GM18868 (cell line): ENCODE results near the gene SLC44A3.

Source experiments
- ATAC-seq: cut with Tn5 transposase; IDR thresholded peaks from one replicate; pipeline ENCODE4 v1.9.1; 2021; ENCODE audit warnings: mild to moderate bottlenecking, moderate library complexity; ENCODE audit not compliant: unreplicated experiment

The SLC44A3 gene

DNA sequence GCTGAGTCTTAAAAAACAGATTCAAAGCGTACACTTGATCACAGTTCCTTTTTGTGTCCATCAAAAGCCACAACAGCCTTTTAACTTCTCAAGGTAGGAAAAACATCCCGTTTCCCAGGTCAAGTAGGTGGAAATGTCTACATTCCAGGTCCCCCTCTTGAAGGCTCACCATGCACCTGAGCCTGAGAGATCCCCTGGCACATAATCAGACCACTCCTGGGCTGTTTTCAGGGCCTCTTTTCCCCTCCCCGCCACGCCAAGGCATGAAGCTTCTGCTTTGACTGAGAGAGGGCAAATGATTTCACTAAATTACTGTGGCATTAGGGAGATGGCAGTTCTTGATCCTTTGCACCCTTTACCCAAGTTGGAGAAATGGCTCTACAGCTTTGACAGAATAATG lies 85.0 kb downstream of the SLC44A3 start:
- no peak for ATAC-seq

DNA sequence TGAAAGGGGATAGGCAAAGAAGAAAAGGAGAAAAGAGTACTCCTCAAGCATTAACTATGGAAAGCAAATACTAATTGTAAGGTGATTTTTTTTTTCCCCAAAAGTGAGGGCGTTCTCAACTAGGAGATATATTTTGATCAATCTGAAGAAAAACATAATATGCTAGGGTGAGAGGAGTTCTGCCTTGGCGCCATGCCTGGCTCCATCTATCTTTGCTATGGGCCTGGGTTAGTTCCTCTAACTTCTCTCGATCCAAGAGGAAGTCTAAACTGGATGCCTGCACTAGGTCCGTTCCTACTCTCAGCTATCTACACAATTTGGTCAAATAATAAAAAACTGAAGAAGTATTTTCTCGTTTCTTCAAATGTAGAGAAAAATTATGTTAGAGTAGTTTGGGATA lies 86.2 kb downstream of the SLC44A3 start:
- ATAC-seq = no peak

DNA sequence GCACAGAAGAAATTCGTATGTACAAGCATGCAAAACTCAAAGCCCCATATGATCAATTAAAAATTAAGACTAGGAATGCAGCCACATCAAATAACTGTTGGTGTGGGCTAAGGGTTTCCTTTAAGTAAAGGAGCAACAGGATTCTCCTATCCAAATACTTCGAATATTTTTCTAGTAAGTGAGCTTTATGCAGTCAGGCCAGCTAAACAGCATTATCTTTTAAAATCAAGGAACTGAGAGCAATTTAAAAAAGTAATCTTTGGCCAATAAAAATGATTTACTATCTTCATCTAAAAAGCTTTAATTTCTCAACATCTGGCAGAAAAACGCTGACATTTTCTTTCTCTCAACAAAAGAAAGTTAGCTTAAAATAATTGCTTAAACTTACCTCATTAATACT lies 87.0 kb downstream of the SLC44A3 start:
- ATAC-seq = no peak

DNA sequence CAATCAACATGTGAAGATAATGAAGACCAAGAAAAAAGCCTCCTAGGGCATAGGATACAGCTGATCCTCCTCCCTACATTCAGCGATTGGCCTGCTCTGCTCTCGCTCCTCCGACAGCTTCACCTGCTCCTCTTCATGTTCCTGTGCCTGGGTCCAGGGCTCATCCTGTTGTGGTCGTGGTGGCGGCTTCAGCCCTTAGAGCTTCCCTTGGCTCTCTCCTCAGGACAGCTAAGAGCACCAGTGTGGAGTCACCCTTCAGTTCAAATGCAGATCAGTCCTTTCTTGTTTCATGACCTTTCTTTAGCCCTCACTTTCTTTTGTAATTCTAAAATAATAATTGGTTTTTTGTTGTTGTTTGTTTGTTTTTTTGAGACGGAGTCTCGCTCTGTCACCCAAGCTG lies 88.0 kb downstream of the SLC44A3 start:
- no peak for ATAC-seq

DNA sequence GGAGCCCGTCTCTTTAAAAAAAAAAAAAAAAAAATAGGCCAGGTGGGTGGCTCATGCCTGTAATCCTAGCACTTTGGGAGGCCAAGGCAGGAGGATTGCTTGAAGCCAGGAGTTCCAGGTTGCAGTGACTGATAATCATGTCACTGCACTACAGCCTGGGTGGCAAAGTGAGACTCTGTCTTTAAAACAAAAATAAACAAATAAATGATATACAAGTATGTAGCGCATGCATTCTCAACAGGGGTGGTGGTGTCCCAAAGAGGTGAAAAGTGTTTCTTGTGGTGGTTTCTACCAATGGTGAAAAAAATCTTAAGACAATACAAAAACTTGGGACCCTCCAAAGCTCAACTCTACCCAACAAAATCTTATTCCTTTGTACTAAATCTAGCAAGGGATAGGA lies 88.8 kb downstream of the SLC44A3 start:
- no peak for ATAC-seq

DNA sequence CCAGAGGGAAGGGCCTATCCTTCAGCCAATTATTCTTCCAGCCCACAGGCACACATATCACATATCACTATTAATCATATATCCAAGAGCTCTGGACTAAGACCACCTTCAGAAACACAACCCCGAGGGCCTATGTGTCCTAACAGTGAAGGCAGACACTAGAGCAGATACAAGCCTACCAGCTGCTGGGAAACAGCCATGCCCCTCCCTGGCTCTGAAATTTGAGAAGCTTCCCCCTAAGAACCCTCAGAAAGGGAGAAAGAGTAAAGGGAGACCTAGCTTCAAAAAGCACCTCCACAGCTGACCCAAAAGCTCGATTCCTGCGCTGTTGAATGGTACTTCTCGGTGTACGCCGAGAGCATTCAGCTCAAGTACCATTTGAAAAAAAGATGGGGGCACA lies 89.3 kb downstream of the SLC44A3 start:
- no peak for ATAC-seq

DNA sequence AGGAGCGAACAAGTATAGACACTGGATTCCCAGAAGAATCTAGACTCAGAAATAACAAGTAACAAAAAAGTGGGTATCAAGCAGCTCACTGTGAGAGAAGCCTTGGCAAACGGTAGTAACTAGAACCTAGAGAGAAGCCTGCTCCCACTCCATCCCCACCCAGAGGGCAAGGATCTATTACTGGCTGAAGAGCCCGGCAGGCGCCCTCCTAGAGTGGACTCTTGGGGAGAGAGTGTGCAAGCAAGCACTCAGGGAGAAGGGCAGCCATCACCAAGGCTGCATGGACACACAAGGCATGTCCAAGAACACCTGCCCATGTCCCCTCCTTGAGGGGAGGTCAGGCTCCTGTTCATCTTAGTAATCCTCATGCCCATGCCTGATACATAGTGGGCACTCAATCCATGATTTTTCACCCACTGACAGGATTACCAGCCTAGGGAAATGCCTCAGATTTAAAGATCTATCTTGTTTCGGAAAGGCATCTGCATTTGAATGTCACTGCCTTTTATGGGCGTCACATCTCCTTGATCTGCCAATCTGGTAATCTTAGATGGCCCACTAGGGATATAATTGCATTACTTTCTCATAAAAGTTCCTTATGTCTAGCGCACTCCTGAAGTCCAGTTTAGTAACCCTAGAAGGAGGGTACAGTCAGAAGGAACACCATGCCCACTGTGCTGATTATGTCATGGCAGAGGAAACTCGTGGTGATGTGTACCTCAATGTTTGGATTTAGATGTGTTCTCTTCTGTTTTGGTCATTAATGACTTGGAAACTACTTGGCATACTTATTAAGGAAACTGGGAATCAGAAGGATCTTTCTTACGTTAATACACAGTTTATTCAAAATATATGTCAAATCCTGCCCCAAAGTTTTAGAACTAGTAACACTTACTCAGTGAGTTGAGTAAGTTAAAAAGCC lies 92.4 kb downstream of the SLC44A3 start:
- no peak for ATAC-seq

DNA sequence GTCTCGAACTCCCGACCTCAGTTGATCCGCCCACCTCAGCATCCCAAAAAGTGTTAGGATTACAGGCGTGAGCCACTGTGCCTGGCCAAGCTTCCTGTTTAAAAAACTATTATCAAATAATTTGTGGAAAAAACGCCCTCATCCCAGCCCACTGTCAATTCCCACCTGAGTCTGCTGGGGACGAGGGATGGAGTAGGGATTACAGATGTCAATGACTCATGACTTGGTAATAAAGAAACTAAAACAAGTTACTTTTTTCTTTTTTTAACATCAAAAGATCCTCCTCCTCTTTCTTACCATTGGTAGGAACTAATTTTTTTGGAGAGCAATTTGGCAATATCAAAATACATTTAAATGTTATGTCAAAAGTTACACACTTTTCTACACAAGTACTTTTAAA lies 97.1 kb downstream of the SLC44A3 start:
- ATAC-seq = no peak

DNA sequence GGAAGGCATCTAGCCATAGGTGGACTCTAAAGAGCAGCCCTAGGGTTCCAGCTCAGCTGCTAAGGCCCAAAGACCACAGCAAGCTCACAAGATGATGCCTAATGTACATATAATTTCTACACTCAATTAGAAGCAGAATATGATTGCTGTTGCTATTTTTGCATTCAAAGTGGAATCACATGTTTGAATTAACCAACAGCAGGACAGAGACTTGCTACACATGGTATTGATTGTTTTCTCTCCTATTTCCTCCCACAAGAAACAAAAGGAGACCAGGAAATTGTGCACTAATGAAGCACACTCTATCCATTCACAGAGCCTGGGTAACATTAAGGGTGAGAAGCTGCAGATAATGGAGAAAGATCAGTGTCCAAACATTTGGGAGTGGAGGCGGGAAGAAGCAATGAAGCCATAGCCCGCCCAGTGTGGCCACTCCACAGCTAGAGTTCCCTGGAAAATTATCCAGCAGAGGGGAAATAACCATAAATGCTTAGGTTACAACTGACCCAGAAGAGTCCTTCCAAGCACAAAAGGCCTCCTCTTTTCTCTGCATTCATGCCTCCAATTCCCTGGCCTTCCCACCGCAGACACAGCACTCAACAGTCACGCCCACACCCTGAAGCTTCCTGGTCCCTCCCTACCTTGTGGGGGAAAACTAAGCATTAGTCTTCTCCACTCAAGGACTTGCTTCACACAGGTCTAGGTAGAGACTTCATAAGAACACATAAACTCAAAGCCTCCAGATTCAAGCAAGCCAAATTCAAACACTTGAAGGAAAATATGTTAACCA lies 99.3 kb downstream of the SLC44A3 start:
- ATAC-seq = no peak

DNA sequence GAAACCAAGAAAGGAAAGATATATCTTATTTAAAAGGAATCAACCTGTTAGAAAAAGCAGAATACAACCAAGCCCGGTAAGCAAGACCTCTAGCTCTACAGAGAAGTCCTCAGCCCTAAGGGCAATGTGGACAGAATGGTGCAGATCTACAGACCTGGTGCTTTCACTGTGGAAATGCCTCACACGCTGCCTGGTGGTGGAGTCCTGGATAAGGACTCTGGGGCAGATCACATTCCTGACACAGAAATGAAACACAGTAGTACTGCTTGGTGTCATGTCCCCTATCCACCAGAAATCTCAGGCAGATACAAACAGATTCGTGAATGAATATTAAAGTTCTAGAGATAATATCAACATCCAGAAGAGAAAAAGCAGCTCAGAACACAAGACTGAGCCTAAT lies 99.9 kb downstream of the SLC44A3 start:
- no peak for ATAC-seq

DNA sequence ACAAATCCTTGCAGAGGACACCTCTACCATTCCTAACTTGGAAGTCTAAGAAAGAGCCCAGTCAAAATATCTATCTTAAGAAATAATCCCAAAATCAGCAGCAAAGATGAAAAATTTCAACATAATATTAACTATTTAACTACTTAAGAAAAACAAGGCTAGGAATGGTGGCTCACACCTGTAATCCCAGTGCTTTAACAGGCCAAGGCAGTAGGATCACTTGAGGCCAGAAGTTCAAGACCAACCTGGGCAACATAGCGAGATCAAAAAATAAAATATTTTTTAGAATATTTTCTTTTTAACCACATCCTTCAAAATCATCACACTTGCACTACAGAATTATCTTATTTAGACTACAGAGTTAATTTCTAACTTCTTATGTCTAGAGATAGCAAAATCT lies 101.8 kb downstream of the SLC44A3 start:
- ATAC-seq = no peak

DNA sequence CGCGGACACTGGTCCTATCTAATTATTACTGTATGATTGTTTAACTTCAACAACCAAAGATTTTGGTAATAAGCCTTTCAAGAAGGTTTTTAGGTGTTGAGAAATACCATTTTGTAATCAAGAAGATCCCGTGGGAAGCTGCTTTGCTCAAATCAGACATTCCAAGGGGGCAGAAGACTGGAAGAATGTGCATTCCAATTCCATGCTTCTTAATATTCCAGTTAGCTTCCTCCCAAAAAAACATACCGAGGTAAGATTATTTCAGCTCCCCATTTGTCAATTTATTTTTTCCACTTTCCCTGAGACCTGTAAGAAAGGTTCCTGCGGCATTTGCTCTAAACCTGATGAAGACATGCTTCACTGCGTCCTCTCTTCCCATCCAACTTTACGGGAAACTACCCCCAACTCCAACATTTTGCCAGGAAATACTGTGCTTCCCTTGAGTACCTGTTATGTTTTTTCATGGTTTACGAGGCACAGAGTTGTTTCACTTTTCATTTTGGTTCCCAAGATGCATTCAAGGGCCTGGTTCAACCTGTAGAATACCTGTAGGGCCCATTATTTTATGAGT lies 102.7 kb downstream of the SLC44A3 start:
- ATAC-seq = no peak

DNA sequence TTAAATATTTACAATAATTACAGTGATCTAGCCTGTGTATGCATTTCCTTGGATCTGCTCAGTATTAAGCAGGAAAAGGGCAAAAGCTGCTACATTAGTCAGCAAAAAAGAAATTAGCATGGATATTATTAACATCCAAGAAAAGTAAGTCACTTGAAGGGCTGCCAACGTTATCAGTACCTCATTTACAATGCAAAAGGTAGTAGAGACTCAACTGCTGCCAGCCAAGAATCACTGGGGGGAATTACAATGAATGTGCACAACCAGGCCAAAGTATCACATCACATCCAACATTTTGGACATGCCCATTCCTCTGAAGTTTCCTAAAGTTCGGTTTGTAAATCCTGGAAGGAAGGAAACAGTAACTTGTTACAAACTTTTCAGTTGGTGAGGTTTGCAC lies 104.8 kb downstream of the SLC44A3 start:
- no peak for ATAC-seq

DNA sequence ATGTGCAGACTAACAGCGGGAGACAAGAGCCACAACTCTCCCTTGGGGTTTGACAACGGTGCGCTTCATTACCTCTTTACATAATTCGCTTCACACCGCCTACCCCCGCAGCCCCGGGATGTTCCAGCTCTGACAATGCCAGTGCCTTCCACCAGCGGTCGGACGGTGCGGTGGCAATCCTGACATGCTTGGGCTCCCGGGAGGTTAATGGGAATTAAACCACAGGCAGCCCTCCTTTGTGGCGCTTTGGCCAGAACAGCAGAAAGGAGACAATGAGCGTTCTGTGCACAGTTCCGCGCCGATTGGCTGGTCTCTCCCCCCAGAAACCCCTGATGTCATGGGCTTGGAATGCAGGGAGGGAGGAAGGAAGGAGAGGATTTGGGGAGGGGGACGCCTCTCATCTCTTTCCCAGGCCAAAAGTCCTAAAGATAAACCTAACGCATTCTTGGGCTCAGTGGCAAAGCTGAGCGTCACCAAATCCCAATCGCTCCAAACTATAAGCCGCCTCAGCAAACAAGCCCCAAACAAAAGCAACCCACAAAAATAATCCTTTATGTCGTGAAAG lies 105.5 kb downstream of the SLC44A3 start:
- ATAC-seq = peak; percentile 30

DNA sequence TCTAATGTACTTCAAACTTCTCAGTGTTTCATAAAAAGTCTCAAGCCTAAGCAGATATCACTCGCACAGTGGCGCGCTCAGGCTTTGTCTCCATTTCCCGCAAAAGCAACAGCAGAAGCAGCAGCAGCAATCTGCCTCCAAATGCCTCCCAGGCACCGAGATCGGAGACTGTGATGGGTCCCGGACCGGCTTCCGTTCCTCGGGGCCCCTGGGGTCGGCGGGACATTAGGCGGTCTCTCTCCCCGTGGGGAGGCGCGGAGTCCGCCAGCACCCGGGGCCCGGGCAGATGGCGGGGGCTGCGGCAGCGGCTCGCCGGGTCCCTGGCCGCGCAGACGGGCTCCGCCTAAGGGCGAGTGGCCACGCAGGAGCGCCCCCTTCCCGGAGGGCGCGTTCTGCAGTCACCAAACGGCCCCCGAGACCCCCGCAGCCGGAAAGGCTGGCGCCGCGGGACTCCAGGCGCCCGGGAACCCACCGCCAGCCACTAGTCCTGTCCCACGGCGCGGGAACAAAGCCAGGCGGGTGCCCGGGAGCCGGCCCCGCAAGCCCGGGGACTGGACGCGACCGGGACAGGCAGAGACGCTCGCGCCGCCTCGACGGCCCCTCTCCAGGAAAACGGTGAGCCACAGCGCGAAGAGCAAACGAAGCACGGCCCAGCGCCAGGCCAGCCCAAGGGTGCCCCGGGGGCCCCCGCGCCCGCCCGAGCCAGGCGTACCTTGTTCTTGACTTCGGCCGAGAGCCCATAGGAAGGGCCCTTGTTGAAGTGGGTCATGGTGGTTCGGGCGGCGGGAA lies 106.2 kb downstream of the SLC44A3 start:
- peak; percentile 25 for ATAC-seq

DNA sequence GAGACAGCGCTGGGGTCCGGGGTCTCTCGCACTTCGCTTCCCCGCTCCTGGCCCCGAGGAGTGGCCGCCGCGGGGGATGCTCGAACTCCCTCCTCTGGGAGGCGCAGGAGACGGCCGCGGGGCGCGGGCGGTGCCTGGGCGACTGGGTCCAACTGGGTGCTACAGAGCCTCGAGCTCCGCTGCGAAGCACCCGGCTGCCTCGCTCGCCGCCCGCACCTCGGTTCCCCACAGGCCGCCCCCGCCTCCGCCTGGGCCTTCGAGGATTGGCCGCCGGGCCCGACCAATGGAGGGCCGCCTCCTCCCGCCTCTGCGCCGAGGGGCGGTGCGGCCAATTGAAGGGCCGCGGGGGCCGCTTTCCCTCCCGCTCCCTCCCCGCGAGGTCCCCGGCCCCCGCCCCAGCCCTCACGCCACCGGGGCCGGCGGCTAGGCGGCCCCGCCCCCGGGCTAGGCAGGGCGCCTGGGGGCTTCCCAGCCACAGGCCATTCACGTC lies 106.8 kb downstream of the SLC44A3 start, which contains the start of gene CNN3:
CNN3 (minus strand) TSS at position 196 of the 490 bp plus-strand sequence. CDS start 216 bp downstream, outside the sequence.
- peak; percentile 87 for ATAC-seq

DNA sequence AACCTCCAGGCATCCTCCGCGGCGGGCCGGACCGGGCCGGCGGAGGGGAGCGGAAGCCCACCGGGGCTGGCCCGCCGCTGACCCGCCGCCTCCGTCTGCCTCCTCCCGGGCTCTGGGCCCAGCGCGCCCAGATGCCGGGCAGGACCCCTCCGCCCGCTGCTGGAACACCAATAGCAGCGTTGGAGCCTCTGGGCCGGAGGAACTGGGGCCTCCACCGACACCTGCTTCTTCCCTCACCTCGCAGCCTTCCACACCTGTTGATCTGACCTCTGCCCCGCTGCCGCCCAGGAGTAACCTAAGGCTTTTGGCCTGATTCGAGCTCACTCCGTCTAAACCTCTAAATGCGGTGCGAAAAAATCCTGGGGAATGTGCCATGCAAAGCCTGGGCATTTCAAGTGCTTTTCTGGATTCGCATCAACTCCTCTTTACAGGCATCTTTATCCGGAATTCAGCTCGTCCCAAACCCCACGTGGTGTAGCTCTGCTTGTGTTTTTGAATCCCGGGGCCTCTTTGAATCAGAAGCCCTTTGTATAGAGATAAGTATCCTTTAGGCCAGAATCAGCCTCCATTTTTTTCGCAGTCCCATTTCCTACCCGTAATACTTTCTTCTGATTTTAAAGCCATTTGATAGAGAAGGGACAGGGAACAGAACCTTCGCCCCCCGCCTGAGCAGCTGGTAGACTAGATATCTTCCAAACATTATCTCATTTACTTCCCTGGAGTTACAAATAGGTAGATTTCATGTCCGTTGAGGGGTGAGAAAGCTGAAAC lies 107.4 kb downstream of the SLC44A3 start:
- ATAC-seq = peak; percentile 20

DNA sequence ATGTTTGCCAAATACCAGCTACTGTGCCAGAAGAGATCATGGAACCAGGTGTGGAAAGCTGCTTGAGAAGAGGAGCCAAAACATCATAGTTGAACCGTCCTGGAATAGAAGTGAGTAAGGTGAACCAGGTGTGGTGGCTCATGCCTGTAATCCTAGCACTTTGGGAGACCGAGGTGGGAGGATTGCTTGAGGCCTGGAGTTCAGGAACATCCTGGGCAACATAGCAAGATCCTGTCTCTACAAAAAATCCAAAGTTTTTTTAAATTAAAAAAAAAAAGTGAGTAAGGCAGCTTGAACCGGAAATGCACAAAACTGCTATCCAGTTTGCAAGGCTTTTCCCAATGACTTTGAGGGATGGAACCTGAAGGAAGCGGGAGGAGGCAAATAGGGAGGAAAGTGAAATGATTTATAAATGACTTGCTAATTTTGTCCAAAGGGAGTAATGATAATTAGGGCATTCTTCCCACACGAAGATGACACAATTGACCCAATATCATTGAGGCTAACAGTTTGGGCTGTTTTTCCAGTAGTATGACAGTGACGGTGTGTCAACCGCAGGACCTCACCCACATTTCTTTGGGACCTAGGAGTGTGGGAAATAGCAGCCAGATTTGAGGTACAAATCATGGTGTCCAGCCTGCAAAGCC lies 108.3 kb downstream of the SLC44A3 start:
- no peak for ATAC-seq
